Neuronal stem cell (in vitro differentiated cells): Measurements from ENCODE around the gene MTERF1.
A peak's percentile ranks its signal among the peaks of the same experiment; 100 is the strongest.
"Not testable (repeated sequence)": the region's sequence is repeated elsewhere in the genome, so short reads cannot be mapped to it uniquely, and the experiment has no call there.

Source experiments
- DNase-seq: peaks from one replicate; pipeline ENCODE4 v3.0.0-alpha.2; 2013; ENCODE audit warnings: low spot score
- H2AFZ ChIP-seq: one replicate; pipeline ENCODE4 v1.6.1; 2013; ENCODE audit warnings: mild to moderate bottlenecking, low read length, inconsistent platforms
- H2AK5ac ChIP-seq: 2 replicates; pipeline ENCODE4 v1.6.1; 2013; ENCODE audit warnings: low read depth, mild to moderate bottlenecking, inconsistent platforms, low read length, moderate library complexity, mixed read lengths
- H2BK120ac ChIP-seq: 2 replicates; pipeline ENCODE4 v1.6.1; 2013; ENCODE audit warnings: low read depth, mild to moderate bottlenecking, inconsistent platforms, low read length, moderate library complexity, mixed read lengths
- H2BK12ac ChIP-seq: one replicate; pipeline ENCODE4 v1.6.1; 2013; ENCODE audit warnings: low read length, inconsistent platforms
- H2BK15ac ChIP-seq: 2 replicates; pipeline ENCODE4 v1.6.1; 2013; ENCODE audit warnings: mild to moderate bottlenecking, low read length, inconsistent platforms, mixed read lengths
- H2BK5ac ChIP-seq: one replicate; pipeline ENCODE4 v1.6.1; 2013; ENCODE audit warnings: inconsistent platforms, mild to moderate bottlenecking, low read length, moderate library complexity
- H3K14ac ChIP-seq: one replicate; pipeline ENCODE4 v1.6.1; 2013; ENCODE audit warnings: low read length, inconsistent platforms
- H3K18ac ChIP-seq: 2 replicates; pipeline ENCODE4 v1.6.1; 2013; ENCODE audit warnings: low read length, inconsistent platforms
- H3K23ac ChIP-seq: 2 replicates; pipeline ENCODE4 v1.6.1; 2013; ENCODE audit warnings: low read depth, mild to moderate bottlenecking, mixed read lengths, low read length, inconsistent platforms; ENCODE audit not compliant: poor library complexity
- H3K27ac ChIP-seq: replicated peaks from 3 replicates; pipeline ENCODE4 v1.5.1; 2013; ENCODE audit warnings: low read length, inconsistent platforms
- H3K27me3 ChIP-seq, 3 experiments: 2 replicates each; pipeline ENCODE4 v1.6.1; 2013; ENCODE audit warnings: low read length in 3 of 3, mild to moderate bottlenecking in 2 of 3, inconsistent platforms in 1 of 3, low read depth in 1 of 3, mixed read lengths in 1 of 3, moderate library complexity in 1 of 3; ENCODE audit not compliant: control insufficient read depth in 3 of 3, insufficient read depth in 3 of 3
- H3K36me3 ChIP-seq, 2 donors: replicated peaks in 1 of 2; 2 replicates each; pipeline ENCODE4 v1.6.1; 2013; ENCODE audit warnings: low read length in 2 of 2; ENCODE audit not compliant: control insufficient read depth in 2 of 2, insufficient read depth in 2 of 2
- H3K4ac ChIP-seq: 2 replicates; pipeline ENCODE4 v1.6.1; 2013; ENCODE audit warnings: inconsistent platforms, mild to moderate bottlenecking, low read length, moderate library complexity
- H3K4me1 ChIP-seq, 2 donors: 1 replicate in 1 of 2; 2 replicates in 1 of 2; pipeline ENCODE4 v1.6.1; 2013; ENCODE audit warnings: low read length in 2 of 2, low read depth in 1 of 2; ENCODE audit not compliant: control insufficient read depth in 2 of 2, insufficient read depth in 1 of 2
- H3K4me2 ChIP-seq: one replicate; pipeline ENCODE4 v1.6.1; 2013; ENCODE audit warnings: mild to moderate bottlenecking, low read length, inconsistent platforms; ENCODE audit not compliant: insufficient read depth, poor library complexity, severe bottlenecking
- H3K4me3 ChIP-seq, 2 donors: 2 replicates each; pipeline ENCODE4 v1.5.1; 2013; ENCODE audit warnings: low read length in 2 of 2, mild to moderate bottlenecking in 2 of 2, inconsistent platforms in 1 of 2, moderate library complexity in 1 of 2
- H3K79me1 ChIP-seq: one replicate; pipeline ENCODE4 v1.6.1; 2013; ENCODE audit warnings: low read depth, mild to moderate bottlenecking, inconsistent platforms, low read length, moderate library complexity
- H3K9ac ChIP-seq: one replicate; pipeline ENCODE4 v1.6.1; 2013; ENCODE audit warnings: mild to moderate bottlenecking, low read depth, low read length, inconsistent platforms; ENCODE audit not compliant: poor library complexity
- H3K9me3 ChIP-seq, 2 donors: replicated peaks in 1 of 2; 2 replicates each; pipeline versions ENCODE3 to v1.6.1; 2013; ENCODE audit warnings: low read length in 2 of 2, mild to moderate bottlenecking in 2 of 2, inconsistent platforms in 1 of 2, low read depth in 1 of 2, mixed read lengths in 1 of 2, moderate library complexity in 1 of 2; ENCODE audit not compliant: control insufficient read depth in 2 of 2, insufficient read depth in 1 of 2
- H4K8ac ChIP-seq: one replicate; pipeline ENCODE4 v1.6.1; 2013; ENCODE audit warnings: low read depth, mild to moderate bottlenecking, inconsistent platforms, low read length, moderate library complexity
- H4K91ac ChIP-seq: one replicate; pipeline ENCODE4 v1.6.1; 2013; ENCODE audit warnings: low read length, low read depth, mild to moderate bottlenecking, inconsistent platforms; ENCODE audit not compliant: poor library complexity
- WGBS, 2 donors: extraction: QIAGEN DNeasy Blood & Tissue Kit; methylation state at CpG; one replicate each; pipeline ENCODE4 v1.1.7; 2013; ENCODE audit warnings: missing lambda C conversion rate in 2 of 2, mixed read lengths in 1 of 2; ENCODE audit not compliant: insufficient read length in 2 of 2, insufficient replicate concordance in 1 of 2; ENCODE audit errors: extremely low coverage in 2 of 2; 5-methylcytosine and 5-hydroxymethylcytosine counted together

MTERF1 gene

DNA sequence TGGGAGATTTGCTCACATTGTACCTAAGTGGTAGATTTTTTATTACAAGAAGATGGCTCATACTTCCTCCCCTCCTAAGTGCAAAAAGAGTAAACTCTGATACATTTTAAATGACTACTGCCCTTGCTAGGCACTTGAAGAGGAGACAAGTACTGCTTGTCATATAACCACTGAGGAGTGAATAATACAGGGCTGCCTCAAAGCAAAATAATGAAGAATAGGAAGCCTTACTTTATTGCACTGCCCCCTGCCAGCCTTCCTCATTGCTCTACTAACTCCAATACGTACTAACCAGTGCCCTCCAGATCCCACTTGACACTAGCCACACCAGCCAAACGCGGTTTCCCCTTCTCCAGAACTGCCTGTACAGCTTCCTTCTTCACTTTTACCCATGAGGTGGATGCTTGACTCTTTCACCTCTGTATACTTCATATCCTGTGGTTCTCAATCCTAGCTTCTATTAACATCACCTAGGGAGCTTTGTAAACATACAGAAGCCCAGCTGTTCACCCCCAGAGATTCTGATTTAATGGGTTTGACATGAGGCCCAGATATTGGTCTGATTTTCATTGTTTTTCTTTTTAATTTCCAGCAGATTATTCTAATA is 11.7 kb upstream of the MTERF1 start:
- Histone ChIP-seq H3K9me3 (no peaks in the 10 kb centered on the region), H3K4me2 (no peak overlapping the region), H4K8ac (no peak overlapping the region), H3K9ac (no peak overlapping the region), H3K4ac (no peak overlapping the region), H3K23ac (no peak overlapping the region), H2AK5ac (no peak overlapping the region), H3K4me1 (peaks cover 0 to 8% of the 10 kb centered on the region in 2 donors), H2BK120ac (no peak overlapping the region), H2AFZ (peak overlapping the region; percentile 85), H3K36me3 (no peaks in the 10 kb centered on the region), H3K4me3 (no peak overlapping the region), H3K14ac (no peak overlapping the region), H4K91ac (no peak overlapping the region), H2BK12ac (no peak overlapping the region), H3K79me1 (no peaks in the 10 kb centered on the region), H2BK15ac (no peak overlapping the region), H2BK5ac (no peak overlapping the region), H3K18ac (no peak overlapping the region), H3K27ac (peak overlapping the region; percentile 75), H3K27me3 (no peaks in the 10 kb centered on the region)
- peak; percentile 4 for DNase-seq
- no CpG with 5 or more reads among the region's 3 CpGs for WGBS, 2 donors

DNA sequence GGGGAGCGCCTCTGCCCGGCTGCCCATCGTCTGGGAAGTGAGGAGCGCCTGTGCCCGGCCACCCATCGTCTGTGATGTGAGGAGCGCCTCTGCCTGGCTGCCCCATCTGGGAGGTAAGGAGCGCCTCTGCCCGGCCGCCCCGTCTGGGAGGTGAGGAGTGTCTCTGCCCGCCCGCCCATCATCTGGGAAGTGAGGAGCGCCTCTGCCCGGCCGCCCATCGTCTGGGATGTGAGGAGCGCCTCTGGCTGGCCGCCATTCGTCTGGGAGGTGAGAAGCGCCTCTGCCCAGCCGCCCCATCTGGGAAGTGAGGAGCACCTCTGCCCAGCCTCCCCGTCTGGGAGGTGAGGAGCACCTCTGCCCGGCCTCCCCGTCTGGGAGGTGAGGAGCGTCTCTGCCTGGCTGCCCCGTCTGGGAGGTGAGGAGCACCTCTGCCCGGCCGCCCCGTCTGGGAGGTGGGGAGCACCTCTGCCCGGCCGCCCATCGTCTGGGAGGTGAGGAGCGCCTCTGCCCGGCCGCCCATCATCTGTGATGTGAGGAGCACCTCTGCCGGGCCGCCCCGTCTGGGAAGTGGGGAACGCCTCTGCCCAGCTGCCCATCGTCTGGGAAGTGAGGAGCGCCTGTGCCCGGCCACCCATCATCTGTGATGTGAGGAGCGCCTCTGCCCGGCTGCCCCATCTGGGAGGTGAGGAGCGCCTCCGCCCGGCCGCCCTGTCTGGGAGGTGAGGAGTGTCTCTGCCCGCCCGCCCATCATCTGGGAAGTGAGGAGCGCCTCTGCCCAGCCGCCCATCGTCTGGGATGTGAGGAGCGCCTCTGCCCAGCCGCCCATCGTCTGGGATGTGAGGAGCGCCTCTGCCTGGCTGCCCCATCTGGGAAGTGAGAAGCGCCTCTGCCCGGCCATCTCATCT is 8.0 kb upstream of the MTERF1 start:
- not testable (repeated sequence) for H2BK5ac ChIP-seq, DNase-seq, H2BK120ac ChIP-seq, H3K79me1 ChIP-seq, H3K18ac ChIP-seq, H3K14ac ChIP-seq, H3K27ac ChIP-seq, H3K9ac ChIP-seq, H3K4me3 ChIP-seq, H3K27me3 ChIP-seq, H2BK15ac ChIP-seq, H3K23ac ChIP-seq, H3K4me1 ChIP-seq, H3K4ac ChIP-seq, H2AK5ac ChIP-seq, H3K36me3 ChIP-seq, H4K91ac ChIP-seq, H3K4me2 ChIP-seq, H2AFZ ChIP-seq, H2BK12ac ChIP-seq
- H4K8ac ChIP-seq: peak overlapping the region; percentile 43
- H3K9me3 ChIP-seq: peaks cover 0 to 11% of the 10 kb centered on the region in 2 donors
- no CpG with 5 or more reads among the region's 60 CpGs for WGBS, 2 donors

DNA sequence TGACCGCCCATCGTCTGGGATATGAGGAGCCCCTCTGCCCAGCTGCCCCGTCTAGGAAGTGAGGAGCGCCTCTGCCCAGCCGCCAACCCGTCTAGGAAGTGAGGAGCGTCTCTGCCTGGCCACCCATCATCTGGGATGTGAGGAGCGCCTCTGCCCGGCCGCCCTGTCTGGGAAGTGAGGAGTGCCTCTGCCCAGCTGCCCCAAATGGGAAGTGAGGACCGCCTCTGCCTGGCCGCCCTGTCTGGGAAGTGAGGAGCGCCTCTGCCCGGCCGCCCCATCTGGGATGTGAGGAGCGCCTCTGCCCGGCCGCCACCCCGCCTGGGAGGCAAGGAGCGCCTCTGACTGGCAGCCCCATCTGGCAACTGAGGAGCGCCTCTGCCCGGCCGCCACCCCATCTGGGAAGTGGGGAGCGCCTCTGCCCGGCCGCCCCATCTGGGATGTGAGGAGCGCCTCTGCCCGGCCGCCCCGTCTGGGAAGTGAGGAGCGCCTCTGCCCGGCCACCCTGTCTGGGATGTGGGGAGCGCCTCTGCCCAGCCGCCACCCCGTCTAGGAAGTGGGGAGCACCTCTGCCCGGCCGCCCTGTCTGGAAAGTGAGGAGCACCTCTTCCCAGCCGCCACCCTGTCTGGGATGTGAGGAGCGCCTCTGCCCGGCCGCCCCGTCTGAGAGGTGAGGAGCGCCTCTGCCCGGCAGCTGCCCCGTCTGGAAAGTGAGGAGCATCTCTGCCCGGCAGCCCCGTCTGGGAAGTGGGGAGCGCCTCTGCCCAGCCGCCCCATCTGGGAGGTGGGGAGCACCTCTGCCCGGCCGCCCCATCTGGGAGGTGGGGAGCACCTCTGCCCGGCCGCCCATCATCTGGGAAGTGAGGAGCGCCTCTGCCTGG is 7.1 kb upstream of the MTERF1 start:
- not testable (repeated sequence) for H3K9ac ChIP-seq, H2BK120ac ChIP-seq, H3K18ac ChIP-seq, H3K4me1 ChIP-seq, H4K8ac ChIP-seq, H3K4me3 ChIP-seq, H2AFZ ChIP-seq, H2BK5ac ChIP-seq, H3K23ac ChIP-seq, H3K14ac ChIP-seq, H2BK12ac ChIP-seq, H3K27me3 ChIP-seq, H3K36me3 ChIP-seq, H4K91ac ChIP-seq, DNase-seq, H2AK5ac ChIP-seq, H3K27ac ChIP-seq, H3K4ac ChIP-seq, H2BK15ac ChIP-seq, H3K4me2 ChIP-seq, H3K79me1 ChIP-seq
- peaks cover 0 to 11% of the 10 kb centered on the region in 2 donors for H3K9me3 ChIP-seq
- WGBS, 2 donors: no CpG with 5 or more reads among the region's 54 CpGs
